ENCODE measurements around the gene PANK2.
"Not testable (repeated sequence)": the region's sequence is repeated elsewhere in the genome, so short reads cannot be mapped to it uniquely, and the experiment has no call there.

Gene PANK2

DNA sequence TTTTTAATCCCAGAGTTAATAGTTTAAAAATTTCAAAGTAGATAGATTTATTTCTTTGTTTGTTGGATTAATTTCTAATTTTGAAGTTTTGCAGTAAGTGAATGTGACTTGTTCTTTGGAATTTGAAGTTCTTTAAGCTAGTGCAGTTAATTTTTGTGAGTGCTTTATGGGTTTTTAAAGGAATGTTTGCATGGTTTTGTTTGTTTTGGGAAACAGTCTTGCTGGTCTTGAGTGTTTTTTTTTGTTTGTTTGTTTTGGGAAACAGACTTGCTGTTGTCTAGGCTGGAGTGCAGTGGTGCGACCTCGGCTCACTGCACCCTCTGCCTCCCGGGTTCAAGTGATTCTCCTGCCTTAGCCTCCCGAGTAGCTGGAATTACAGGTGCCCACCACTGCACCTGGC, 9.5 kb downstream of the PANK2 start:
- FAIRE-seq (no peak), DNase-seq (ENCODE audit: extremely low spot score, insufficient read length, low read depth) (no peak)

DNA sequence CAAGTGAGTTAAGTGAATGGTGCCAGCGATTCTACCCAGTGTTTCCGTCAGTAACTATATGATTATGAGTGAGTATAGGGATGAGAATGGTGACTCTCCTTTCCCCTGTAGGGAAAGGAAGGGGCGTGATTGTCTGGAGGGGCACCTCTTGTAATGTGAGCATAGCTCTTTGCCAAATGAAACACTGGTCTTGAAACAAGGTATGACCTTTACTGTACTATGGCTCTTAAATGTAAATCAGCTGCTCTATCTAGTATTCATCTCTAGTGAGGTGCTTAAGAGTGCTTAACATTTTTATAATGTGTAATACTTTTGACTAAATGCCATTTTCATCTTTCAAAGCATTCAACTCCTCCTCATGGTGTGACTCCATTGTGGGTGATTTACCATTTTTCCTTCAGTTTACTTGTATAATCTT, 11.0 kb downstream of the PANK2 start:
- DNase-seq (ENCODE audit: extremely low spot score, insufficient read length, low read depth) (no peak), FAIRE-seq (no peak)

DNA sequence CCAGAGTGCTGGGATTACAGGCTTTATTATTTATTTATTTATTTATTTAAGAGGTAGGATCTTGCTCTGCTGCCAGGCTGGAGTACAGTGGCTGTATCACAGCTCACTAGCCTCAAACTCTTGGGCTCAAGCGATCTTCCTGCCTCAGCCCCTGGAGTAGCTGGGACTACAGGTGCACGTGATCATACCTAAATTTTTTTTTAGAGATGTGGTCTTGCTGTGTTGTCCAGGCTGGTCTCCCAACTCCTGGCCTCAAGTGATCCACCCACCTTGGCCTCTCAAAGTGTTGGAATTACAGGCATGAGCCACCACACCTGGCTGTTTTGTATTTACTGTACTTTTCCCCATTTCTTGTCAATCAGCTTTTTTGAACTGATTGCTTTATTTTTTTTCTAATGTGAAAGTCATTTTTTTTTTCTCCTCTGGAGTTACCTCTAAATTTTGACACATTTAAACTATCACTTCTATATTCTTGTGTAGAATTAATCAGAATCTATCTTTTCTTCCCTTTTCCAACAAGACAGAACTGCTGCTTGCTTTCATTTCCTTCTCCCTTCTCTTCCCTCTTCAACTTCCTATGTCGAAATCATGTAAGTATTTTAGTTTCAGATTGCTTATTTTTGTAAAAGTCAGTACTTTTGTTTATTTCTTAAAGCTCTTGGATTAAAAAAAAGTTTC, 12.0 kb downstream of the PANK2 start:
- DNase-seq (ENCODE audit: extremely low spot score, insufficient read length, low read depth) (no peak), FAIRE-seq (peak; percentile 12)

DNA sequence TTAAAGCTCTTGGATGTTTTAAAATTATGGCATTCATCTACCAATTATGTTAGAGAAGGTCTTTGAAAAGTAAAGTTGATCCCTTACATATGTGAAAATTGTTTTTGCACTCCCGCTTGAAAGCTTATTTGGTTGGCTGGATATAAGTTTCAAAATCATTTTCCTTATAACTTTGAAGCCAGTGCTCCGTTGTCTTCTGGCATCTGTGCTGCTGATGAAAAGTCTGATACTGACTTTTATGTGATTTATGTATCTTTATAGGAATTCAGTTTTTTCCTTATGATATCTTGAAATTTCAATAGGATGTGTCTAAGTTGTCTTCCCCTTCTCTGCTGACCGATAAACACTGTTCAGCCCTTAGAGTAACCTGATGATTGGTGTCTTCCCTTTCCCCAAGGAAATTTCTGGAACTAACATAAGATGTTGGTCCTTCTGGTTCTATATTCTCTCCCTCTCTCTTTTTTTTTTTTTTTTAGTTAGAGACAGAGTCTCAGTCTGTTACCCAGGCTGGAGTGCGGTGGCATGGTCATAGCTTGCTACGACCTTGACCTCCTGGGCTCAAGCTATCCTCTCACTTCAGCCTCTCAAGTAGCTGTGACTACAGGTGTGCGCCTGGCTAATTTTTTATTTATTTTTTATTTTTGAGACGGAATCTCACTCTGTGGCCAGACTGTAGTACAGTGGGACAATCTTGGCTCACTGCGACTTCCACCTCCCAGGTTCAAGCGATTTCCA, 12.7 kb downstream of the PANK2 start:
- FAIRE-seq (no peak), DNase-seq (ENCODE audit: extremely low spot score, insufficient read length, low read depth) (no peak)

DNA sequence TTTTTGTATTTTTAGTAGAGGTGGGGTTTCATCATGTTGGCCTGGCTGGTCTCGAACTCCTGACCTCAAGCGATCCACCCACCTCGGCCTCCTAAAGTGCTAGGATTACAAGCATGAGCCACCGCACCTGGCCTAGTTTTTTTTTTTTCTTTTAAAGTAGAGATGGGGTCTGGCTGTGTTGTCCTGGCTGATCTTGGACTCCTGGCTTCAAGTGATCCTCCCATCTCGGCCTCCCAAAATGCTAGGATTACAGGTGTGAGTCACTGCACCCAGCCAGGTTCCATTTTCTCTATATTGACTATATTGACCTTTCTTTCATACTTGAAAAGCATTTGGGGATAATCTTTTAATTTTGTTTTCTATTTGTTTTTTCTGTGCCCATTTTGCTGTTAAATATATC, 13.3 kb downstream of the PANK2 start:
- DNase-seq (ENCODE audit: extremely low spot score, insufficient read length, low read depth) (no peak), FAIRE-seq (no peak)

DNA sequence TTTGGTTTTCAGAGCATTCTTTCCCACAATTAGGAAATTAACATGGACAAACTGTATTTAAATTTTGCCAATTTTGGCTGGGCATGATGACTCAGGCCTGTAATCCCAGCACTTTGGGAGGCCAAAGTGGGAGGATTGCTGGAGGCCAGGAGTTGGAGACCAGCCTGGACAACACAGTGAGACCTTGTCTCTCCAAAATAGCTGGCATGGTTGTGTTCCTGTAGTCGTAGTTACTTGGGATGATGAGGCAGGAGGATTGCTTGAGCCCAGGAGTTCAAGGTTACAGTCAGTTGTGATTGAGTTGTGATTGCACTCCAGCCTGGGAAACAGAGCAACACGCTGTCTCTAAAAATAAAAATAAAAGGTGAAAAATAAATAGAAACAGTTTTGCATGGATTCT, 15.0 kb downstream of the PANK2 start:
- FAIRE-seq (no peak), DNase-seq (ENCODE audit: extremely low spot score, insufficient read length, low read depth) (no peak)

DNA sequence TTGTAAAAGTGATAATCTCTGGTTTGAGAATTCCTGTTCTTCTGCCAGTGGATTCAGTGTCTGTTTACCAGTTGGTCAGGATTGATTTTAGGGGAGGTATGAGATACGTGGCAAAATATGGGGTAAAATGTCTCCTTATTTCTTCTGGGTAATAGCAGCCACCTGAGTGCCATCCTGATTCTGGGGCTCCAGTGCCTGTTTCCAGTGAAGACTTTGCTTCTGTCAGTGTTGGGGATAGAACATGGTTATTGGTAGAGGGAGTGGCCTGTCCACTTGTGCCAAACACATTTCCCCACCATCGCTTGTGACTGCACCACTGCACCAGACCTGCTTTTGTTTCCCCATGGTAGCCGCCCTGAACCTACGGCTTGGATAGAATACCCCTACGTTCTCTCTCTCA, 15.7 kb downstream of the PANK2 start:
- DNase-seq (ENCODE audit: extremely low spot score, insufficient read length, low read depth) (no peak), FAIRE-seq (no peak)

DNA sequence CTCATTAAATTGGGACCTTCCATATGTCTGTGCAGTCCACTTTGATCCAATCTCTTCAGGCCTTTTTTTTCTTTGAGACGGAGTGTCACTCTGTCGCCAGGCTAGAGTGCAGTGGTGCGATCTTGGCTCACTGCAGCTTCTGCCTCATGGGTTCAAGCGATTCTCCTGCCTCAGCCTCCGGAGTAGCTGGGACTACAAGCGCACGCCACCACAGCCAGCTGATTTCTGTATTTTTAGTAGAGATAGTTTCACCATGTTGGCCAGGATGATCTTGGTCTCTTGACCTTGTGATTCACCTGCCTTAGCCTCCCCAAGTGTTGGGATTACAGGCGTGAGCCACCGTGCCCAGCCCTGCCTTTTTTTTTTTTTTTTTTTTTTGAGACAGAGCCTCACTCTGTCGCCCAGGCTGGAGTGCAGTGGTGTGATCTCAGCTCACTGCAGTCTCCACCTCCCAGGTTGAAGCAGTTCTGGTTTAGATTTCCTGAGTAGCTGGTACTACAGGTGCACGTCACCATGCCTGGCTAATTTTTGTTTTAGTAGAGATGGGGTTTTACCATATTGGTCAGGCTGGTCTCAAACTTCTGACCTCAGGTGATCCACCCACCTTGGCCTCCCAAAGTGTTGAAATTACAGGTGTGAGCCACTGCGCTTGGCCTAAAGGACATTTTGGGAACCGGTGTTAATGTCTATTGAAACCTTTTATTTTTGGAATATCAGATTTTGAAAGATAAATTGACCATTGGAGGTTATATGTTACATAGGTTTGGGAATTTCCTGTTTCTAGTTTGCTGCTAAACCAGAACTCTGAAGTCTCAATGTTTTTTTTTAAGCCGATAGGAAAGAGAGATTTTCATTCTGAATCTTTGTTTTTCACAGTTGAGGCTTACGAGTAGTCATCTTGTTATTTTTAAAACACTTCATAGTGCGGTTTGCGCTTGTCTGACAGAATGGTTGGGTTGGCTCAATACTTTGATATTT, 17.8 kb downstream of the PANK2 start:
- DNase-seq (ENCODE audit: extremely low spot score, insufficient read length, low read depth), result not testable (repeated sequence)
- peak; percentile 80 for FAIRE-seq

DNA sequence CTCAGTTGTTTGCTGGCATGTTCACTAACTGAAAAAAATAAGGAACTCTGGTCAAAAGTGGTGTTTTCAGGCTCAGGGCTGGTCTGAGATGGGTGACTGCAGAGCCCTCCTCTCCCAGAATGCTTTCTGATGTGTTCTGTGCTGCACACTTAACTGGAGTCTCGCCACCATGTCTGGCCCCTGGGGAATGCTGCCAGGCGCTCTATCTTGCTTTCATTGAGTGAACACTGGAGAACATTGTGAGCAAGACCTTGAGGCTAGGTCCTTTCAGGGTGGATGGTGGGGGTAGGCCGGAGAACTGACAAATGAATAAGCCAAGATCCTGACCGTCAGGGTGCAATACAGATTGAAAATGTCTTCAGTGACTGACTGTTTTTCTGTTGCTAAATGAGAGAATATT, 19.5 kb downstream of the PANK2 start:
- DNase-seq (ENCODE audit: extremely low spot score, insufficient read length, low read depth), result no peak
- FAIRE-seq, result no peak

DNA sequence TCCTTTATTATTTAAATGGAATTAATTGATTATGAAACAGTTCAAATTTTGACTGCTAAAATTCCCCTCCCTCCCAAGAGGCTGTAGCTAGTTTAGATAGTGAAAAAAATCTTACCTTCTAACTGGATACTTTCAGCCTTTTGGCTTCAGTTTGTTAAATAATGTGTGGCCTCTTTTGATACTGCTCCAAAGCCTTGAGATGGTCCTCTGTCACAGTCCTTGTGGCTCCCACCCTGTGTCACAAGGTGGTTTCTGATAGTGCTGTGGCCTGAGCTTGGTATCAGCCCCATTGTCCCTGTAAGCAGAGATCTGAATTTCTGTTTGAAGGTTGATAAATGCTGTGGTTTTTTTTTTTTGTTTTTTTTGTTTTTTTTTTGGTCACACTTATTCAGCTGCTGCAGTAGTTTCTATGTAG, 20.8 kb downstream of the PANK2 start:
- FAIRE-seq (no peak), DNase-seq (ENCODE audit: extremely low spot score, insufficient read length, low read depth) (no peak)

DNA sequence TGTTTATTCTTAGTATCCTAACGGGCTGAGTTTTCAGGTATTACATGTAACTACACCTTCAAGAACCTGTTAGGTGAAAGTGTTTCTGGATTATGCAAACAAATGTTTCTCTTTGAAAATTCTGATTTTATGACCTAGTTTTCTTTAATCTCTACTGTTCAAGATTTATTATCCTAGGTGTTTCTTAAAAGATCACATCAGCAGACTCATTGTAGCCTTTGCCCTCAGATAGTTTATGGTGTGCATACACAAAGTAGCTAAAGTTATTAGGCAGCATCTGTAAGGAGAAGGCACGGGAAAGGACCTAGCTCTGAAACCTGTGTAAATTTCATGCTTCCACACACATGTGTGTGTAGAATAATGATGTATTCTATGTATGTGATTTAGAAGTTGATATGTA, 21.7 kb downstream of the PANK2 start:
- DNase-seq (ENCODE audit: extremely low spot score, insufficient read length, low read depth) (no peak), FAIRE-seq (no peak)

DNA sequence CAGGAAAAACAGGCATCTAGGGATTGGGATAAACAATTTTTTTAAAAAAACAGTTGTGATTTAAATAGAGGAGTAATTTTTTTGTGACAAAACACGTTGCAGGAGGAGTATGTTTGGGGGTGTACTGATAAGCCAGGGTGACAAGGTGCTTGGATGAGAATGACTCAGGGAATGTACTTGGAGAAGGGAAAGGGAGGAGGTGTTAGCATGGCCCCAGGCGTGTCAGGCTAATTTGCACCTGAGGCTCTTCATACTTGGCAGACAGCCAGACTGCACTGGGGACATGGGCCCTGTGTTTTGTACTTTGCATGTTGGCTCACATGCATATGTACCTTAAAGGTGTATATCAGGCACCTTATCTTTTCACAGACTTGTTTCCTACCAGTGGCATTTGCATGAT, 22.8 kb downstream of the PANK2 start:
- no peak for FAIRE-seq
- DNase-seq (ENCODE audit: extremely low spot score, insufficient read length, low read depth), result no peak

DNA sequence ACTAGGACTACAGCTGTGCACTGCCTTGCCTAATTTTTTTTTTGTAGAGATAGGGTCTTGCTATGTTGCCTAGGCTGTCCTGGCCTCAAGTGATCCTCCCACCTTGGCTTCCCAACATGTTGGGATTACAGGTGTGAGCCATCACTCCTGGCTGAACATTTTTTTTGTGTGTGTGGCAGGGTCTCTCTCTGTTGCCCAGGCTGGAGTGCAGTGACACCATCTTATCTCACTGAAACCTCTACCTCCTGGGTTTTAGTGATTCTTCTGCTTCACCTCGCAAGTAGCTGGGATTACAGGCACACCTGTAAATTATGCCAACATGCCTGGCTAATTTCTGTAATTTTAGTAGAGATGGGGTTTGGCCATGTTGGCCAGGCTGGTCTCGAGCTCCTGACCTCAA, 25.3 kb downstream of the PANK2 start:
- no peak for FAIRE-seq

DNA sequence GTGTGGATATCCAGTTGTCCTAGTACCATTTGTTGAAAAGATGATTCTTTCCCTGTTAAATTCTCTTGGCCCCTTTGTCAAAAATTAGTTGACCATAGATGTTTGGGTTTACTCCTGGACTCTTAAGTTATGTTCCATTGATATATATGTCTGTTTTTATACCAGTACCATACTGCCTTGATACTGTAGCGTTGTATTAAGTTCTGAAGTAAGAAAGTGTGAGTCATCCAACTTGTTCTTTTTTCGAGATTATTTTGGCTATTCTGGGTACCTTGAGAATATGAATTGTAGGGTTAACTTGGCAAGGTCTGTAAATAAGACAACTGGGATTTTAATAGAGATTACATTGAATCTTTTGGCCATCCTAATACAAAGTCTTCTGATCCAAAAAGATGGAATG, 26.5 kb downstream of the PANK2 start:
- DNase-seq (ENCODE audit: extremely low spot score, insufficient read length, low read depth), result no peak
- no peak for FAIRE-seq

More for the DNA sequence above, 25.3 kb downstream of the PANK2 start:
- no peak for DNase-seq (ENCODE audit: extremely low spot score, insufficient read length, low read depth)

DNA sequence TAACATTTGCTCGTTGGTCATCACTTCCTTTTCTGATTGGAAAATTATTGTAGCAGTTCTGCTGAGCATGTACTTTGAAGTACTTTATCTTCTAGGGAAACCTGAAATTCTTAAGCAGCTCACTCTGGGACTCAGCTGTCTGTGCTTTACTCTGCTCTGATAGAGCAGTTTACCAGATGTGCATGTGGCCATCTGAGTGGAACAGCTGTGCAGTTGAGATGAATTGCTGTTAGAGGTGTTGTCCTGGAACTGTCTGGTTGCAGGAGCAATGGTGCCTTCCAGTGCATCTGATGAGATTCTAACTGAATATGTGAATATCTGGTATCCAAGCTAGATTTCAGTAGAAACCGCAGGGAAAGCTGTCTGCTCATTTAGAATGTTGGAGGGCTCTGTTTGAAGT, 27.2 kb downstream of the PANK2 start:
- FAIRE-seq (no peak), DNase-seq (ENCODE audit: extremely low spot score, insufficient read length, low read depth) (no peak)

DNA sequence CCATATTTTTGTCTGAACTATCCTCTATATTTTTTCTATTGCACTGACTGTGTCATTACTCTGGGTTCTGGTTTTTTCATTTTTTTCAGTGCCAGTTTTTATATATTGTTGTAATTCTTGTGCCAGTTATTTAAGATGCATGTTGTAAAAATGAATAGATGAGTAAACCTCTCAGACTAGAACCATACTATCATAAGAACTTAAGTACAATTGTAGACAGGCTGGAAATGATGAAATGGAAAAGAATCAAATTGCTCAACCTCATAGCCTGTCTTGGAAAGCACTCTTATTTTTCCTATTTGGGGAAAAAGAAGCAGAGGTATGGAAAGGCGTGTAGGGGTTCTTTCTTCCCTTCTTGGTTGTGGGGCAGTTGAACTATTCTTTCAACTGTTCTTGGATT, 30.2 kb downstream of the PANK2 start:
- FAIRE-seq, result no peak
- DNase-seq (ENCODE audit: extremely low spot score, insufficient read length, low read depth), result no peak

DNA sequence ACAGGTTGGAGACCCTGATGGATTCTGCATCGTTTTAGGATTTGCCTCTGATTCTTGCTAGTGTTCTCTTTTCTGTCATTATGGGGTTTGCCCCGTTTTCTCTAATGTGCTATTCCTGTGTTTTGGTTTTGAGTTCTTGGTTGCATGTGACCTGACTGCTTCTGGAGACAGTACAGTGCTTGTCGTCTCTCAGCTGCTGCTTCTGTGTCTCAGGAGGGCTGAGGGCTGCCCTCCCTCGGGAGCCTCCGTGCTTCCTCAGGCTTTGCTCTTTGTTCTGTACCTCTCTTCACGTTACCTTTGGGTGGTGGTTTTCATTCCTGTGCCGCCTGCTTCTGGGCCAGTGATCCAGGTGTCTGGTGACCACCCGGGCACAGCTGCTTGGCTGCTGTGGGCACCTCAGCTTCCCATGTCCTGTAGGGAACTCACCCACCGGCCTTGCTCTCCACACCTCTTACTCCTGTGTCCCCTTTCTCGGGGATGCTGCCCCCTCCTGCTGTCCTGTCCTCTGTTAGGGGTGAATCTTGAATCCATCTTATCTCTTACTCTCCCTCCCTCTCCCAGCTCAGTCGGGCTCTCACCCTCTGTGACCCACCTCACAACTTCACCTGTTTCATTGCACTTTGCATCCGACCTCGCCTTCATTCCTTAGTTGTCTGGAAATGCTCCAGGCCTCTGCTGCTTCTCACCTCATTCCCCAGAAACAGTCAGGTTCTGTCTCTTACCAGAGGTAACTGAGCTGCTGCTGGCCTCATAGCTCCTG, 33.2 kb downstream of the PANK2 start:
- no peak for FAIRE-seq
- no peak for DNase-seq (ENCODE audit: extremely low spot score, insufficient read length, low read depth)

DNA sequence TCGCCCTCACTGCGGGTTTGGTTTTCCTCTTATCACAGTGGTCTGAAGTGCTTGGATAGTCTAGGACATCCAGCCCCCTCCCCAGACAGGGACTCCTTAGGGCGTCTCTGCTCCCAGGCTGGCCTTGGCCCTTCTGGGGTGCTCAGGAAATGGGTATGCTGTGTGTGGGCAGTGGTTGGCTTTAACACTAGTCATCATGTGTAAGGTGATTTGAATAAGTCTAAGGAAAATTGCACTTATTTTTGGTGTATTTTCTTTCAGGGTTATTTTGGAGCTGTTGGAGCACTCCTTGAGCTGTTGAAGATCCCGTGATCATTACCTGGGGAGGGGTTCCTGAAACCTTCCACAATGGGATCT, 33.8 kb downstream of the PANK2 start:
- DNase-seq (ENCODE audit: extremely low spot score, insufficient read length, low read depth), result no peak
- FAIRE-seq, result no peak

DNA sequence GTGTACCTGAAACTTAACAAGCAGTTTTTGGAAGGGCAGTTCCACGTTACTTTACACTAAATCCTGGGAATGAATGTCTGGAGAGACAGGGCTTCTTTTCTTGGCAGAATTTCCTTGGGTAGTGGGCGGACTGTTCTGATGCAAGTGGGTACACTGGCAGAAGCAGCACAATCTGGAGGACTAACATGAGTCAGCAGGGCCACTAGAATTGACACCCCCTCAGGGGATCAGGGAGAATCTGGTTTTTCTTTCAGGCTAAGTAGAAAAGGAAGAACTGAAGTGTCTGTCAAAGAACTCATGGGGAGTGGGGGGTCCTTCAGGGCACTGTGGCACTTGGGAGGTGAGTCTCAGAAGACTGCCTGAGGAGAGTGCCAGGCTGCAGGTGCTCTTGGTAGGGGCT, 34.6 kb downstream of the PANK2 start:
- FAIRE-seq (no peak), DNase-seq (ENCODE audit: extremely low spot score, insufficient read length, low read depth) (no peak)

All from GM18507 (cell line).